CD8-positive, alpha-beta memory T cell (primary cell): ENCODE data around the gene RYR3. TPM values are rescaled to one million over a fixed set of nuclear protein-coding genes. Genes with fewer than 3 reads are reported as not detected.

ENCODE experiments used
- CTCF ChIA-PET: fragments of 350-600 bp; sonication (Branson Sonifier 250); formaldehyde crosslinking; loops from one replicate; lab custom pipeline; 2021; ENCODE audit warnings: antibody characterized with exemption; lab: Charles Lee
- POLR2A ChIA-PET: fragments of 350-600 bp; sonication (Branson Sonifier 250); formaldehyde crosslinking; loops from one replicate; lab custom pipeline; 2021; ENCODE audit warnings: antibody characterized with exemption; lab: Charles Lee
- DNase-seq, 5 donors: peaks; one replicate each; pipeline versions ENCODE4 v3.0.0 to v3.0.0-alpha.2; 2020 to 2022; ENCODE audit warnings: mixed read lengths in 1 of 5
- H3K27ac ChIP-seq: one replicate; pipeline ENCODE4 v1.7.0; 2013; ENCODE audit warnings: low read depth, mild to moderate bottlenecking, low read length, moderate library complexity
- H3K27me3 ChIP-seq: 2 replicates; pipeline ENCODE4 v1.7.0; 2013; ENCODE audit warnings: low read length, mild to moderate bottlenecking; ENCODE audit not compliant: insufficient read depth, poor library complexity, severe bottlenecking
- H3K36me3 ChIP-seq: 2 replicates; pipeline ENCODE4 v1.7.0; 2013; ENCODE audit warnings: mild to moderate bottlenecking, low read length, moderate library complexity; ENCODE audit not compliant: insufficient read depth
- H3K4me1 ChIP-seq: 2 replicates; pipeline ENCODE4 v1.7.0; 2013; ENCODE audit warnings: mild to moderate bottlenecking, low read length, moderate library complexity; ENCODE audit not compliant: insufficient read depth
- H3K4me3 ChIP-seq: 2 replicates; pipeline ENCODE4 v1.7.0; 2013; ENCODE audit warnings: mild to moderate bottlenecking, low read length
- H3K9me3 ChIP-seq: 2 replicates; pipeline ENCODE4 v1.7.0; 2013; ENCODE audit warnings: mild to moderate bottlenecking, low read length
- H3K27ac Mint-ChIP-seq, 8 donors: one replicate each; pipeline ENCODE4 v1.8.0; 2020 to 2021; ENCODE audit warnings: mixed read lengths in 8 of 8, mild to moderate bottlenecking in 6 of 8, inconsistent platforms in 3 of 8, moderate library complexity in 3 of 8
- H3K27me3 Mint-ChIP-seq, 2 donors: one replicate each; pipeline ENCODE4 v1.8.0; 2020 to 2021; ENCODE audit warnings: mixed read lengths in 2 of 2, mild to moderate bottlenecking in 1 of 2, moderate library complexity in 1 of 2
- H3K36me3 Mint-ChIP-seq, 3 donors: one replicate each; pipeline ENCODE4 v1.8.0; 2020 to 2021; ENCODE audit warnings: mixed read lengths in 3 of 3, inconsistent platforms in 1 of 3, mild to moderate bottlenecking in 1 of 3
- H3K4me1 Mint-ChIP-seq, 3 donors: one replicate each; pipeline ENCODE4 v1.8.0; 2020 to 2021; ENCODE audit warnings: mixed read lengths in 3 of 3, inconsistent platforms in 1 of 3, mild to moderate bottlenecking in 1 of 3
- H3K4me3 Mint-ChIP-seq, 7 donors: one replicate each; pipeline ENCODE4 v1.8.0; 2020 to 2021; ENCODE audit warnings: mixed read lengths in 7 of 7, mild to moderate bottlenecking in 6 of 7, moderate library complexity in 4 of 7, inconsistent platforms in 2 of 7
- H3K9me3 Mint-ChIP-seq, 5 donors: one replicate each; pipeline ENCODE4 v1.8.0; 2020 to 2022; ENCODE audit warnings: mixed read lengths in 5 of 5, mild to moderate bottlenecking in 3 of 5, moderate library complexity in 2 of 5, inconsistent platforms in 1 of 5
- polyA plus RNA-seq: library from polyadenylated mRNA; unstranded; fragments of 300-500 nt; fragmentation: Illumina TruSeq; gene quantifications from one replicate; pipeline ENCODE4 v1.2.3, GENCODE V29; 2021
- total RNA-seq, 2 experiments: library from RNA; stranded (reverse); gene quantifications; one replicate each; pipeline ENCODE4 v1.2.3, GENCODE V29; 2021

The RYR3 gene
- total and polyA plus RNA-seq, 3 experiments from 2014 or later: 0.08 TPM; not detected in 2

DNA sequence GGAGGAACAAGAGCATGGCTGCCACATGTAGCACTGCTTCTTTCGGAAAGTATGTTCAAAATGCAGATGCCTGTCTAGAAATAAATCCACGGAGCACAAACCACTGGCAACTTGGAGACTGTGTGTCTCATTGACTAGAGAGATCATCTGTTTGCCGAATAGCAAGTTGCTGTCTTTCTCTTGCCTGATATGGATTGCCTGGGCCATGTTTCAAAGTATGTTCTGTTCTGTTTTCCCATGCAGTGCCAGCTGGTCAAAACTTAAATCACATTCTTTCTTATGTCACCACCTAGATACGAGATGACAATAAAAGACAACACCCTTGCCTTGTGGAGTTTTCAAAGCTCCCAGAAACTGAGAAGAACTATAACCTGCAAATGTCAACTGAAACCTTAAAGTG lies 318.9 kb downstream of the RYR3 start:
- H3K36me3 ChIP-seq: no peaks in the 10 kb centered on the region
- no peak for DNase-seq
- H3K27me3 ChIP-seq: no peaks in the 10 kb centered on the region
- ChIA-PET CTCF (no interaction called here), POLR2A (no interaction called here)
- no peak overlapping the region for H3K27ac Mint-ChIP-seq
- peaks cover 0 to 2% (median 0%) of the 10 kb centered on the region in 5 donors for H3K9me3 Mint-ChIP-seq
- H3K27me3 Mint-ChIP-seq: peaks cover 0 to 2% of the 10 kb centered on the region in 2 donors
- no peaks in the 10 kb centered on the region for H3K4me1 Mint-ChIP-seq
- no peaks in the 10 kb centered on the region for H3K9me3 ChIP-seq
- no peaks in the 10 kb centered on the region for H3K36me3 Mint-ChIP-seq
- no peak overlapping the region for H3K4me3 ChIP-seq
- no peak overlapping the region for H3K4me3 Mint-ChIP-seq
- H3K27ac ChIP-seq: no peak overlapping the region
- no peaks in the 10 kb centered on the region for H3K4me1 ChIP-seq

DNA sequence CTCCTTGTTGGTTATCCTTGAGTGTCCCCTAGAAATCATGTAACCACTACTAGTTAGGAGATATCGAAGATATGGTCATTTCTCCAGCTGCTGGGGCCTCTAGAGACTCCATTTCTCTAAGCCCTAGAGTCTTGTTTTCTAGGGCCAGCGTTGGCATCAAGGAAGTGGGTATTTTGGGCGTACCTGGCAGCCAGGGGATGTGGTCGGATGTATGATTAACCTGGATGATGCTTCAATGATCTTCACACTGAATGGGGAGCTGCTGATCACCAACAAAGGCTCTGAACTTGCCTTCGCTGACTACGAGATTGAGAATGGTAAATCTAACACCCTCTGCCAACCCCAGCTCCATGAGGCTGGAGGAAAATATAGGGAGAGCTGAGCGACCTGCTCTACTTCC lies 325.5 kb downstream of the RYR3 start:
- no peaks in the 10 kb centered on the region for H3K4me1 Mint-ChIP-seq
- no peaks in the 10 kb centered on the region for H3K4me1 ChIP-seq
- ChIA-PET POLR2A (no interaction called here), CTCF (no interaction called here)
- H3K36me3 ChIP-seq: no peaks in the 10 kb centered on the region
- no peak overlapping the region for H3K4me3 Mint-ChIP-seq
- H3K9me3 Mint-ChIP-seq: peaks cover 0 to 3% (median 0%) of the 10 kb centered on the region in 5 donors
- H3K27ac Mint-ChIP-seq: no peak overlapping the region
- H3K27me3 Mint-ChIP-seq: peaks cover 4 to 8% of the 10 kb centered on the region in 2 donors
- H3K27me3 ChIP-seq: no peaks in the 10 kb centered on the region
- DNase-seq: no peak
- no peaks in the 10 kb centered on the region for H3K9me3 ChIP-seq
- no peaks in the 10 kb centered on the region for H3K36me3 Mint-ChIP-seq
- no peak overlapping the region for H3K4me3 ChIP-seq
- H3K27ac ChIP-seq: no peak overlapping the region

DNA sequence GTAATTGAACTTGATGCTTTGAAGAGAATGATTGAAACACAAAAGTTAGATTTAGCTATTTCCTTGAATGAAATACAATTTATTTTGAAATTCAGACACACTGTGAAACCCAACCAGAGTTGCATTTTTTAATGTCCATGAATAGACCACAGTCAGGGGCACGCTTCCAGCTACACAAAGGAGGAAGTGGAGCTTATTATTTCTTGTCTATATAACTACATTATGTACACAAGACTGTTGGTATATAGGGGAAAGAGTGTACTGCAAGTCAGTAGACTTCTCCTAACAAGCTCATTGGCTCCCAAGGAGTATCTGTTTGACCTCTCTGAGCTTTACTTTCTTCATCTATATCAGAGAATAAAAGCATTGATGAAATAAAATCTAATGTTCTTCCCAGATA lies 326.2 kb downstream of the RYR3 start:
- no peaks in the 10 kb centered on the region for H3K4me1 ChIP-seq
- no peaks in the 10 kb centered on the region for H3K36me3 ChIP-seq
- no peaks in the 10 kb centered on the region for H3K4me1 Mint-ChIP-seq
- H3K36me3 Mint-ChIP-seq: no peaks in the 10 kb centered on the region
- no peaks in the 10 kb centered on the region for H3K27me3 ChIP-seq
- H3K27ac ChIP-seq: no peak overlapping the region
- DNase-seq: no peak
- POLR2A ChIA-PET: no interaction called here
- H3K4me3 ChIP-seq: no peak overlapping the region
- H3K27ac Mint-ChIP-seq: no peak overlapping the region
- peaks cover 0 to 3% (median 0%) of the 10 kb centered on the region in 5 donors for H3K9me3 Mint-ChIP-seq
- no peaks in the 10 kb centered on the region for H3K9me3 ChIP-seq
- CTCF ChIA-PET: no interaction called here
- no peak overlapping the region for H3K4me3 Mint-ChIP-seq
- H3K27me3 Mint-ChIP-seq: peaks cover 4 to 8% of the 10 kb centered on the region in 2 donors

DNA sequence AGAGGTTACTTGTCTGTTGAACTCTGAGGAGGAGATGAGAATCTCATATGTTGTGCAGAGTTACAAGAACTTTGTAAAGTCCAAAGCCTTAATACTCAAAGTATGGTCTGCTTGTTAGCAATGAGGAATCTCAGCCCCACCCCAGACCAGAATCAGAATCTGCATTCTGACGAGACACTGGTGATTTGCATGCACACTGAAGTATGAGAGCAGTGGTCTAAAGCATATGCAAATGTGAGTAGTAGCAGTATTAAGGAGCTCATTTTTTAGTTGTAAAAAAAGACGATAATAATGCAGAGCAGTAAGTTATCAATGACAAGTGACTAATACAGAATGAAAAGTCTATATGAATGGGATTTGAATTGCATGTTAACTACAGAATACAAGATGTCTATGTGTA lies 327.7 kb downstream of the RYR3 start:
- DNase-seq: no peak
- Mint-ChIP-seq H3K4me1 (no peaks in the 10 kb centered on the region), H3K27ac (no peak overlapping the region), H3K36me3 (no peaks in the 10 kb centered on the region), H3K27me3 (peaks cover 4 to 8% of the 10 kb centered on the region in 2 donors), H3K4me3 (no peak overlapping the region), H3K9me3 (peaks cover 0 to 3% (median 0%) of the 10 kb centered on the region in 5 donors)
- H3K4me1 ChIP-seq: no peaks in the 10 kb centered on the region
- ChIA-PET POLR2A (no interaction called here), CTCF (no interaction called here)
- no peak overlapping the region for H3K4me3 ChIP-seq
- no peaks in the 10 kb centered on the region for H3K27me3 ChIP-seq
- no peaks in the 10 kb centered on the region for H3K36me3 ChIP-seq
- H3K9me3 ChIP-seq: no peaks in the 10 kb centered on the region
- H3K27ac ChIP-seq: no peak overlapping the region

DNA sequence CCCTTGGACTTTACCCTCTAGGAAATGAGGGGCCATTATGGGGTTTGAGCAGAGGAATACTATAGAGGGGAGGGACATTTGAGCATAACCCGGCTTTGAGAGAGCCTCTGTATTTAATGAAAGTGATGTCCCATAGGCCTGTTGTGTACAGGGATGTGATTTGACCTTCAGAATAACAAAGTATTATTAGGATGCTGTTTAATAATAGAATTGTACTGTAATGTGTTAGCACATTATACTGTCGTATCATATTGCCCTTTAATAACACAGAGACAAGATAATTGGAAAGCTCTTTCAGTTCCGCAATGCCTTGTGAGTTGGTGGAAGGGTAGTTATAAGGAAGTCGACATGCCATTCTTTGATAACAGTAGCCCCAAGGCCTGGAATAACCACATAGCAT lies 328.3 kb downstream of the RYR3 start:
- Histone ChIP-seq H3K4me3 (no peak overlapping the region), H3K9me3 (no peaks in the 10 kb centered on the region), H3K27ac (no peak overlapping the region), H3K36me3 (no peaks in the 10 kb centered on the region), H3K27me3 (no peaks in the 10 kb centered on the region), H3K4me1 (no peaks in the 10 kb centered on the region)
- CTCF ChIA-PET: no interaction called here
- no peaks in the 10 kb centered on the region for H3K36me3 Mint-ChIP-seq
- no peak for DNase-seq
- no peaks in the 10 kb centered on the region for H3K4me1 Mint-ChIP-seq
- peaks cover 5 to 8% of the 10 kb centered on the region in 2 donors for H3K27me3 Mint-ChIP-seq
- H3K9me3 Mint-ChIP-seq: peaks cover 0 to 3% (median 0%) of the 10 kb centered on the region in 5 donors
- no peak overlapping the region for H3K4me3 Mint-ChIP-seq
- no peak overlapping the region for H3K27ac Mint-ChIP-seq
- POLR2A ChIA-PET: no interaction called here

DNA sequence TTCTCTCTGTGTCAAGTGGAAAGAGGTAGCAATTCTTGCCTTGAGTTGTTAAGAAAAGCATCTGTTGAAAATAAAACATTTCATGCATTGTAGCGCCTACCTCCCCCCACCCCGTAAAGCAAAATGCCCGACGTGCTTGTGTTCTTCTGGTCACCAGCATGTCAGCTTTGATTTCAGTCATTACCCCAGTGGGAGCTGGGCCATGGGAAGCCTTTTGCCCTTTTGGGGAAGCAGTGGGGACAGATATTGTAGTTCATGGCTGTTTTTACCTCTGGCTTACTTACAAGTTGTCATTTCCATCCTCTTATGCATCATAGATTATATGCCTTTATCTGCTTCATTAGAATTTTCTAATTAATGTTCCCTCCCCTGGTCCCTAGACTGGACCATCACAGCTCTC lies 328.7 kb downstream of the RYR3 start:
- POLR2A ChIA-PET: no interaction called here
- no peak for DNase-seq
- no peaks in the 10 kb centered on the region for H3K4me1 Mint-ChIP-seq
- H3K27me3 Mint-ChIP-seq: peaks cover 8% of the 10 kb centered on the region in 2 donors
- H3K4me3 Mint-ChIP-seq: no peak overlapping the region
- H3K9me3 Mint-ChIP-seq: peaks cover 0 to 3% (median 0%) of the 10 kb centered on the region in 5 donors
- Histone ChIP-seq H3K4me3 (no peak overlapping the region), H3K4me1 (no peaks in the 10 kb centered on the region), H3K27me3 (no peaks in the 10 kb centered on the region), H3K27ac (no peak overlapping the region), H3K36me3 (no peaks in the 10 kb centered on the region), H3K9me3 (no peaks in the 10 kb centered on the region)
- no peaks in the 10 kb centered on the region for H3K36me3 Mint-ChIP-seq
- H3K27ac Mint-ChIP-seq: no peak overlapping the region
- CTCF ChIA-PET: no interaction called here

DNA sequence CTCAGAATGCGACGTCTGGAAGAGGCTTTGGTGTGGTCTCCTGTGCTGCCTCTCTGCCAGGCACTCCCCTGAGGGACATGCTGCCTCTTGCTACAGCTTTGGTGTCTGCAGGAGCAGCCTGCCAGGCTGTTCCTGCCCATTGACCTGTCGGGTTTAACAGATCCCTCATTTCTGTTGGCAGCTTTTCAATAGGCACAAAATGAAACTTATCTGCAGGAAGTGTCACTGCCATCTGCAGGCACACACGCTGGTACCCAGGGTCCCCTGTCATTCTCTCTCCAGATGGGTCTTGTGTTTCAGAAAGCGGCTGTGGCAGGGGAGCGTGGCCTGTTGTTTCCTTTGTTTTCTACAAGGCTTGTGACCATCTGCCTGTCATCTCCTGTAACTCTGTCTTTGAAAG lies 329.2 kb downstream of the RYR3 start:
- ChIA-PET POLR2A (no interaction called here), CTCF (no interaction called here)
- Mint-ChIP-seq H3K4me3 (no peak overlapping the region), H3K27me3 (peaks cover 8% of the 10 kb centered on the region in 2 donors), H3K27ac (no peak overlapping the region), H3K9me3 (peaks cover 0 to 3% (median 0%) of the 10 kb centered on the region in 5 donors), H3K4me1 (no peaks in the 10 kb centered on the region), H3K36me3 (no peaks in the 10 kb centered on the region)
- no peaks in the 10 kb centered on the region for H3K4me1 ChIP-seq
- DNase-seq: no peak
- no peaks in the 10 kb centered on the region for H3K9me3 ChIP-seq
- H3K4me3 ChIP-seq: no peak overlapping the region
- H3K27ac ChIP-seq: no peak overlapping the region
- no peaks in the 10 kb centered on the region for H3K36me3 ChIP-seq
- H3K27me3 ChIP-seq: no peaks in the 10 kb centered on the region

DNA sequence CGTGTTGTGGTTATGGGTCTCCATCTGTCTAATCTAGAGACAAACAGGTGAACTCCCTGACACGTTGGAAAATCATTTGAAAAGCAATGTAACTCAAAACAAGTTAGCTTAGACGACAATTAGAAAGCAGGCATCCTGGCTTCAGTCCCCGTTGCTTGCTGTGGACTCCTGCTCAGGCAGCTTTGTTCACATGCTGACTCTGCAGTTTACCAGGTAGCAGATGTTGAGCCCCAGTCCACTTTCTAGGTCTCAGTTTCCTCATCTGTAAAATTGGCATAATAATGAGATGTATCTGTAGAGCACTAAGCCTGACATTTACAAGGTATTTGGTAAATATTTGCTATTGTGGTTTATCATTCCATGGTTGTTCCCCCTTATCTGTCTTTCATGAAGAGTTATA lies 330.3 kb downstream of the RYR3 start:
- Mint-ChIP-seq H3K27ac (no peak overlapping the region), H3K36me3 (no peaks in the 10 kb centered on the region), H3K4me3 (no peak overlapping the region), H3K27me3 (peaks cover 5 to 11% of the 10 kb centered on the region in 2 donors), H3K4me1 (no peaks in the 10 kb centered on the region), H3K9me3 (no peaks in the 10 kb centered on the region)
- Histone ChIP-seq H3K4me3 (no peak overlapping the region), H3K36me3 (no peaks in the 10 kb centered on the region), H3K4me1 (no peaks in the 10 kb centered on the region), H3K9me3 (no peaks in the 10 kb centered on the region), H3K27ac (no peak overlapping the region), H3K27me3 (no peaks in the 10 kb centered on the region)
- POLR2A ChIA-PET: no interaction called here
- no peak for DNase-seq
- CTCF ChIA-PET: no interaction called here

DNA sequence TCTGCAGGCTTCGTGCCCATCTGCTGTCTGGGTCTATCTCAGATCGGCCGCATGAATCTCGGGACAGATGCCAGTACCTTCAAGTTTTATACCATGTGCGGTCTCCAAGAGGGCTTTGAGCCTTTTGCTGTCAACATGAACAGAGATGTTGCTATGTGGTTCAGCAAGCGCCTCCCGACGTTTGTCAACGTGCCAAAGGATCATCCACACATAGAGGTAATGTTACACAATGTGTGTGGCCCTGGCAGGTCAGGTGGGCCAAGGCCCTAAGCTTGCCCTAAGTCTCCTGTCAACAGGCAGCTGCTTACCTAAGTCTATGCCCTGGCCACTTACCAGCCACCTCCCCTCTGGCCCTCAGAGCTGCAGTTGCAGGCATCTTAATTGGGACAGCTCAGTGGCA lies 333.5 kb downstream of the RYR3 start:
- Mint-ChIP-seq H3K4me3 (no peak overlapping the region), H3K9me3 (no peaks in the 10 kb centered on the region), H3K36me3 (no peaks in the 10 kb centered on the region), H3K4me1 (no peaks in the 10 kb centered on the region), H3K27me3 (peaks cover 1 to 17% of the 10 kb centered on the region in 2 donors), H3K27ac (no peak overlapping the region)
- Histone ChIP-seq H3K9me3 (no peaks in the 10 kb centered on the region), H3K27me3 (no peaks in the 10 kb centered on the region), H3K36me3 (no peaks in the 10 kb centered on the region), H3K27ac (no peak overlapping the region), H3K4me3 (no peak overlapping the region), H3K4me1 (no peaks in the 10 kb centered on the region)
- ChIA-PET POLR2A (no interaction called here), CTCF (no interaction called here)
- no peak for DNase-seq
